Liver (tissue), 9 donors: Measurements from ENCODE around the gene NKD1. TPM values are rescaled to one million over a fixed set of nuclear protein-coding genes. Genes with fewer than 3 reads are reported as not detected.

ENCODE experiments used
- DNase-seq: peaks from one replicate; pipeline ENCODE4 v3.0.0-alpha.2; 2017; ENCODE audit warnings: low spot score
- H3K27ac ChIP-seq, 2 donors: one replicate each; pipeline ENCODE4 v1.7.0; 2013; ENCODE audit warnings: inconsistent platforms in 2 of 2, low read length in 2 of 2, control low read depth in 1 of 2, low read depth in 1 of 2, mild to moderate bottlenecking in 1 of 2
- H3K27me3 ChIP-seq, 4 donors: one replicate each; pipeline versions ENCODE4 v1.6.1 to v1.7.0; 2013; ENCODE audit warnings: low read length in 3 of 4, inconsistent platforms in 1 of 4, mild to moderate bottlenecking in 1 of 4, moderate library complexity in 1 of 4; ENCODE audit not compliant: control insufficient read depth in 4 of 4, insufficient read depth in 4 of 4
- H3K36me3 ChIP-seq, 4 donors: one replicate each; pipeline versions ENCODE4 v1.6.1 to v1.7.0; 2013; ENCODE audit warnings: low read length in 3 of 4, mild to moderate bottlenecking in 3 of 4, low read depth in 1 of 4, moderate library complexity in 1 of 4; ENCODE audit not compliant: control insufficient read depth in 4 of 4, insufficient read depth in 3 of 4
- H3K4me1 ChIP-seq, 4 donors: one replicate each; pipeline versions ENCODE4 v1.6.1 to v1.7.0; 2013; ENCODE audit warnings: low read length in 3 of 4, mild to moderate bottlenecking in 3 of 4, moderate library complexity in 1 of 4; ENCODE audit not compliant: control insufficient read depth in 4 of 4, insufficient read depth in 4 of 4
- H3K4me3 ChIP-seq, 3 donors: one replicate each; pipeline versions ENCODE4 v1.6.1 to v1.7.0; 2013; ENCODE audit warnings: low read length in 3 of 3, control low read depth in 1 of 3, low read depth in 1 of 3, mild to moderate bottlenecking in 1 of 3
- H3K9ac ChIP-seq, 2 donors: one replicate each; pipeline ENCODE4 v1.7.0; 2013; ENCODE audit warnings: low read length in 2 of 2, mild to moderate bottlenecking in 2 of 2, moderate library complexity in 2 of 2, control low read depth in 1 of 2, low read depth in 1 of 2
- H3K9me3 ChIP-seq, 4 donors: one replicate each; pipeline versions ENCODE4 v1.6.1 to v1.7.0; 2013; ENCODE audit warnings: low read length in 3 of 4; ENCODE audit not compliant: control insufficient read depth in 4 of 4
- EGR1 ChIP-seq, 2 donors: IDR thresholded peaks; 2 replicates each; pipeline ENCODE4 v1.6.1; 2016 to 2018; ENCODE audit warnings: antibody characterized with exemption in 2 of 2, low read depth in 2 of 2
- FOXA1 ChIP-seq: IDR thresholded peaks from 2 replicates; pipeline ENCODE4 v1.6.1; 2016; ENCODE audit warnings: antibody characterized with exemption
- FOXA2 ChIP-seq: IDR thresholded peaks from 2 replicates; pipeline ENCODE4 v1.6.1; 2016; ENCODE audit warnings: antibody characterized with exemption
- GABPA ChIP-seq, 2 donors: IDR thresholded peaks in 1 of 2; conservative IDR thresholded peaks in 1 of 2; 2 replicates each; pipeline ENCODE4 v1.6.1; 2016; ENCODE audit warnings: antibody characterized with exemption in 2 of 2, mild to moderate bottlenecking in 1 of 2, moderate library complexity in 1 of 2
- HNF4A ChIP-seq, 2 donors: conservative IDR thresholded peaks; 2 replicates each; pipeline ENCODE4 v1.6.1; 2016; ENCODE audit warnings: antibody characterized with exemption in 2 of 2, mild to moderate bottlenecking in 2 of 2
- HNF4G ChIP-seq: IDR thresholded peaks from 2 replicates; pipeline ENCODE4 v1.6.1; 2016; ENCODE audit warnings: antibody characterized with exemption
- JUND ChIP-seq, 2 donors: IDR thresholded peaks; 2 replicates each; pipeline ENCODE4 v1.6.1; 2016; ENCODE audit warnings: antibody characterized with exemption in 2 of 2
- RXRA ChIP-seq, 2 donors: IDR thresholded peaks; 2 replicates each; pipeline ENCODE4 v1.6.1; 2017 to 2018; ENCODE audit warnings: antibody characterized with exemption in 2 of 2, mild to moderate bottlenecking in 1 of 2
- SP1 ChIP-seq: IDR thresholded peaks from 2 replicates; pipeline ENCODE4 v1.6.1; 2018; ENCODE audit warnings: antibody characterized with exemption, mild to moderate bottlenecking
- TAF1 ChIP-seq: conservative IDR thresholded peaks from 2 replicates; pipeline ENCODE4 v1.6.1; 2016; ENCODE audit warnings: antibody characterized with exemption, mild to moderate bottlenecking
- YY1 ChIP-seq: IDR thresholded peaks from 2 replicates; pipeline ENCODE4 v1.6.1; 2016; ENCODE audit warnings: antibody characterized with exemption, mild to moderate bottlenecking
- WGBS: extraction: QIAGEN DNeasy Blood & Tissue Kit; methylation state at CpG from one replicate; pipeline ENCODE4 v1.1.7; 2013; 5-methylcytosine and 5-hydroxymethylcytosine counted together
- polyA plus RNA-seq, 2 donors: library from polyadenylated mRNA; stranded (reverse) in 1 of 2; unstranded in 1 of 2; fragments of 200-250 nt in 1 of 2; fragments of >200 nt in 1 of 2; fragmentation: Nextera tagmentation in 1 of 2; extraction: Ambion mirVana in 1 of 2; gene quantifications; one replicate each; pipeline versions ENCODE4 v1.2.1 to v1.2.3, GENCODE V29; 2013 to 2015
- total RNA-seq, 2 donors: library from RNA; depleted of rRNA; stranded (reverse); fragments of >200 nt; gene quantifications; one replicate each; pipeline ENCODE4 v1.2.3, GENCODE V29; 2014
- TF ChIP-seq, protein P1 (sequence below): IDR thresholded peaks from 2 replicates; pipeline ENCODE4 v1.6.1; 2016; ENCODE audit warnings: antibody characterized with exemption
- TF ChIP-seq, protein P2 (sequence below): IDR thresholded peaks from 2 replicates; pipeline ENCODE4 v1.6.1; 2016; ENCODE audit warnings: antibody characterized with exemption, mild to moderate bottlenecking
- TF ChIP-seq, protein P3 (sequence below): IDR thresholded peaks from 2 replicates; pipeline ENCODE4 v1.6.1; 2016; ENCODE audit warnings: antibody characterized with exemption
- TF ChIP-seq, protein P4 (sequence below): fragments of 150-350 bp; IDR thresholded peaks from 2 replicates; pipeline ENCODE4 v1.5.1; 2017; ENCODE audit warnings: improper control_type of control experiment, low read depth, low read length; ENCODE audit not compliant: missing input control
- TF ChIP-seq, protein P5 (sequence below): IDR thresholded peaks from 2 replicates; pipeline ENCODE4 v1.6.1; 2016; ENCODE audit warnings: antibody characterized with exemption
- donor health status: healthy.
- donor health status: healthy.
- donor health status: healthy.
- donor health status: healthy.
- donor health status: healthy.

NKD1 gene
- total and polyA plus RNA-seq, 4 donors: 0.28 to 3.5 (median 0.85) TPM

DNA sequence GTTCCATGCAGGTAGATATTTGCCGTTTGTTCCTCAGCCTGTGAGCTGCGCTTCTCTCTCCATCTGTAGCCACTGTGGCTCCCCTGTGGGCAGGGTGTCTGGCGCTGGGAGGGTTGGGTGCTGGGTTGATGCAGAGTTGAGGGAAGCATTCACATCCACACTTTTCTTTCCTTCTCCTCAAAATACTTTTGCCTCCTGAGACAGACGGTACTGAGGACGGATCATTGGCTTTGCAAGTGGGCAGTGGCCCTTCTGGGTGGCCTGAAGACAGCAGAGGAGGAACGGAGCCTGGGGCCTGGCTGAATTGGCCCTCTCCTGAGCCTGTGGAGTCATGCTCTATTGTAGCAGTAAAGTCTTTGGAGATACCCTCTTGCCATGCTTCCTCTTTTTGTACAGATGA is 43.0 kb downstream of the NKD1 start:
- DNase-seq: no peak
- H3K27ac ChIP-seq: peak overlapping the region; percentile 65 to 86
- WGBS: 95% methylated on average over 6 of the region's 6 CpGs

More for the DNA sequence above, 43.0 kb downstream of the NKD1 start:
- TF ChIP-seq, protein P1, sequence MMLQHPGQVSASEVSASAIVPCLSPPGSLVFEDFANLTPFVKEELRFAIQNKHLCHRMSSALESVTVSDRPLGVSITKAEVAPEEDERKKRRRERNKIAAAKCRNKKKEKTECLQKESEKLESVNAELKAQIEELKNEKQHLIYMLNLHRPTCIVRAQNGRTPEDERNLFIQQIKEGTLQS: no peak
- TF ChIP-seq GABPA (IDR thresholded peaks at IDR 0.05 in 1 of 2, conservative IDR thresholded peaks at IDR 0.05 in 1 of 2) (no peak), HNF4G (no peak), SP1 (no peak), RXRA (IDR thresholded peaks at IDR 0.05) (no peak), JUND (IDR thresholded peaks at IDR 0.05) (no peak), HNF4A (conservative IDR thresholded peaks at IDR 0.05) (no peak), TAF1 (no peak), FOXA2 (no peak), EGR1 (IDR thresholded peaks at IDR 0.05; ENCODE audit: low read depth in 2 of 2) (no peak), YY1 (no peak), FOXA1 (no peak)
- TF ChIP-seq, protein P2, sequence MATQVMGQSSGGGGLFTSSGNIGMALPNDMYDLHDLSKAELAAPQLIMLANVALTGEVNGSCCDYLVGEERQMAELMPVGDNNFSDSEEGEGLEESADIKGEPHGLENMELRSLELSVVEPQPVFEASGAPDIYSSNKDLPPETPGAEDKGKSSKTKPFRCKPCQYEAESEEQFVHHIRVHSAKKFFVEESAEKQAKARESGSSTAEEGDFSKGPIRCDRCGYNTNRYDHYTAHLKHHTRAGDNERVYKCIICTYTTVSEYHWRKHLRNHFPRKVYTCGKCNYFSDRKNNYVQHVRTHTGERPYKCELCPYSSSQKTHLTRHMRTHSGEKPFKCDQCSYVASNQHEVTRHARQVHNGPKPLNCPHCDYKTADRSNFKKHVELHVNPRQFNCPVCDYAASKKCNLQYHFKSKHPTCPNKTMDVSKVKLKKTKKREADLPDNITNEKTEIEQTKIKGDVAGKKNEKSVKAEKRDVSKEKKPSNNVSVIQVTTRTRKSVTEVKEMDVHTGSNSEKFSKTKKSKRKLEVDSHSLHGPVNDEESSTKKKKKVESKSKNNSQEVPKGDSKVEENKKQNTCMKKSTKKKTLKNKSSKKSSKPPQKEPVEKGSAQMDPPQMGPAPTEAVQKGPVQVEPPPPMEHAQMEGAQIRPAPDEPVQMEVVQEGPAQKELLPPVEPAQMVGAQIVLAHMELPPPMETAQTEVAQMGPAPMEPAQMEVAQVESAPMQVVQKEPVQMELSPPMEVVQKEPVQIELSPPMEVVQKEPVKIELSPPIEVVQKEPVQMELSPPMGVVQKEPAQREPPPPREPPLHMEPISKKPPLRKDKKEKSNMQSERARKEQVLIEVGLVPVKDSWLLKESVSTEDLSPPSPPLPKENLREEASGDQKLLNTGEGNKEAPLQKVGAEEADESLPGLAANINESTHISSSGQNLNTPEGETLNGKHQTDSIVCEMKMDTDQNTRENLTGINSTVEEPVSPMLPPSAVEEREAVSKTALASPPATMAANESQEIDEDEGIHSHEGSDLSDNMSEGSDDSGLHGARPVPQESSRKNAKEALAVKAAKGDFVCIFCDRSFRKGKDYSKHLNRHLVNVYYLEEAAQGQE: no peak
- TF ChIP-seq, protein P3, sequence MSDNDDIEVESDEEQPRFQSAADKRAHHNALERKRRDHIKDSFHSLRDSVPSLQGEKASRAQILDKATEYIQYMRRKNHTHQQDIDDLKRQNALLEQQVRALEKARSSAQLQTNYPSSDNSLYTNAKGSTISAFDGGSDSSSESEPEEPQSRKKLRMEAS: no peak
- TF ChIP-seq, protein P4, sequence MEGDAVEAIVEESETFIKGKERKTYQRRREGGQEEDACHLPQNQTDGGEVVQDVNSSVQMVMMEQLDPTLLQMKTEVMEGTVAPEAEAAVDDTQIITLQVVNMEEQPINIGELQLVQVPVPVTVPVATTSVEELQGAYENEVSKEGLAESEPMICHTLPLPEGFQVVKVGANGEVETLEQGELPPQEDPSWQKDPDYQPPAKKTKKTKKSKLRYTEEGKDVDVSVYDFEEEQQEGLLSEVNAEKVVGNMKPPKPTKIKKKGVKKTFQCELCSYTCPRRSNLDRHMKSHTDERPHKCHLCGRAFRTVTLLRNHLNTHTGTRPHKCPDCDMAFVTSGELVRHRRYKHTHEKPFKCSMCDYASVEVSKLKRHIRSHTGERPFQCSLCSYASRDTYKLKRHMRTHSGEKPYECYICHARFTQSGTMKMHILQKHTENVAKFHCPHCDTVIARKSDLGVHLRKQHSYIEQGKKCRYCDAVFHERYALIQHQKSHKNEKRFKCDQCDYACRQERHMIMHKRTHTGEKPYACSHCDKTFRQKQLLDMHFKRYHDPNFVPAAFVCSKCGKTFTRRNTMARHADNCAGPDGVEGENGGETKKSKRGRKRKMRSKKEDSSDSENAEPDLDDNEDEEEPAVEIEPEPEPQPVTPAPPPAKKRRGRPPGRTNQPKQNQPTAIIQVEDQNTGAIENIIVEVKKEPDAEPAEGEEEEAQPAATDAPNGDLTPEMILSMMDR: no peak
- TF ChIP-seq, protein P5, sequence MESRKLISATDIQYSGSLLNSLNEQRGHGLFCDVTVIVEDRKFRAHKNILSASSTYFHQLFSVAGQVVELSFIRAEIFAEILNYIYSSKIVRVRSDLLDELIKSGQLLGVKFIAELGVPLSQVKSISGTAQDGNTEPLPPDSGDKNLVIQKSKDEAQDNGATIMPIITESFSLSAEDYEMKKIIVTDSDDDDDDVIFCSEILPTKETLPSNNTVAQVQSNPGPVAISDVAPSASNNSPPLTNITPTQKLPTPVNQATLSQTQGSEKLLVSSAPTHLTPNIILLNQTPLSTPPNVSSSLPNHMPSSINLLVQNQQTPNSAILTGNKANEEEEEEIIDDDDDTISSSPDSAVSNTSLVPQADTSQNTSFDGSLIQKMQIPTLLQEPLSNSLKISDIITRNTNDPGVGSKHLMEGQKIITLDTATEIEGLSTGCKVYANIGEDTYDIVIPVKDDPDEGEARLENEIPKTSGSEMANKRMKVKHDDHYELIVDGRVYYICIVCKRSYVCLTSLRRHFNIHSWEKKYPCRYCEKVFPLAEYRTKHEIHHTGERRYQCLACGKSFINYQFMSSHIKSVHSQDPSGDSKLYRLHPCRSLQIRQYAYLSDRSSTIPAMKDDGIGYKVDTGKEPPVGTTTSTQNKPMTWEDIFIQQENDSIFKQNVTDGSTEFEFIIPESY: no peak
- Histone ChIP-seq H3K4me3 (no peak overlapping the region), H3K36me3 (no peaks in the 10 kb centered on the region), H3K9ac (no peak overlapping the region), H3K9me3 (no peaks in the 10 kb centered on the region), H3K4me1 (peaks cover 5 to 23% (median 22%) of the 10 kb centered on the region in 4 donors), H3K27me3 (no peaks in the 10 kb centered on the region)
